Mucosa of descending colon (tissue), 3 donors: ENCODE data around the gene MYZAP. TPM values are rescaled to one million over a fixed set of nuclear protein-coding genes. Genes with fewer than 3 reads are reported as not detected.

ENCODE experiments used
- ATAC-seq: fragments of 200-7000 bp; cut with Tn5 transposase; one replicate; pipeline ENCODE4 v1.9.1; 2020; ENCODE audit warnings: mild to moderate bottlenecking, moderate library complexity
- DNase-seq, 3 donors: peaks; one replicate each; pipeline ENCODE4 v3.0.0-alpha.2; 2020
- H3K36me3 ChIP-seq: fragments of 200-600 bp; one replicate; pipeline ENCODE4 v1.8.0; 2021; ENCODE audit warnings: low read depth, mild to moderate bottlenecking
- H3K4me1 ChIP-seq: fragments of 200-600 bp; one replicate; pipeline ENCODE4 v1.8.0; 2021; ENCODE audit warnings: low read depth, mild to moderate bottlenecking
- H3K4me3 ChIP-seq: fragments of 200-600 bp; one replicate; pipeline ENCODE4 v1.8.0; 2021; ENCODE audit warnings: mild to moderate bottlenecking
- H3K9me3 ChIP-seq: fragments of 200-600 bp; one replicate; pipeline ENCODE4 v1.8.0; 2021; ENCODE audit warnings: mild to moderate bottlenecking
- CTCF ChIP-seq: fragments of 200-600 bp; IDR thresholded peaks from one replicate; pipeline ENCODE4 v1.8.0; 2022; ENCODE audit warnings: antibody characterized with exemption, mild to moderate bottlenecking
- intact Hi-C, 2 donors: fragments of 100-400 bp; cut with DNase I in 1 of 2; cut with micrococcal nuclease in 1 of 2; formaldehyde crosslinking; loops; one replicate each; pipeline versions ENCODE4 v1.11.0 to v1.11.1; 2022; cut with DNase I, micrococcal nuclease
- total RNA-seq, 3 donors: library from RNA; stranded (reverse); fragmentation: NEBNext Ultra II Directional in 2 of 3; extraction: Animal tissue kit (Norgen Biotek cat#: 25700) in 2 of 3; gene quantifications; one replicate each; pipeline versions ENCODE4 v1.2.1 to v1.2.4, GENCODE V29; 2021 to 2023
- donor health status: DM: no; HTN: no; CAD: no; lungs with moderate emphysema.
- donor health status: DM: no; HTN: no; CAD: no.
- donor health status: DM: no; HTN: yes; CAD: no.

The MYZAP gene
- total RNA-seq, 3 donors from 2014 or later = 17.5 to 18.8 (median 17.9) TPM

GRCh38 chr15:57578288-57578900 lies 13.3 kb upstream of the MYZAP start:
- DNase-seq (no peak), ATAC-seq (peak; percentile 84)
- Histone ChIP-seq H3K4me3 (no peak overlapping the region), H3K9me3 (peaks cover 5% of the 10 kb centered on the region), H3K36me3 (no peaks in the 10 kb centered on the region), H3K4me1 (peaks cover 23% of the 10 kb centered on the region)
- TF ChIP-seq CTCF = no peak
- intact Hi-C loops = no loop called here

DNA sequence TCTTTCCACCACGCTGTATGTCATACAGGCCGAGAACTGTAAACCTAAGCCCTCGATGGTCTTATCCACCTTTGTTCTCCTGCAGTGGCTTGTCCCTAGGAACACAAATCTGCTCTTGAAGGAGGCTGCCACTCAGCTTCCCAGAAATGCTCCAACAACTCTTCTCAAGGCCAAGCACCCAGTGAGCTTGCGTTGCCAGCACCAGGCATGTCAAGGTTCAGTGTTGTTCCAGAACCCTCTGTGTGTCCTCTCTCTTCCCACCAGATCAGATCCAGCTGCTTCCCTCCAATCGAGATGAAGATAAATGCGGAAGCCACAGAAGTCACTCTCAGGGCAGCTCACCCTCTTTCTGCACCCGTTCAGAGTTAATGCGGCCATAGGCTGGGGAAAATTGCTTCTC lies 11.3 kb upstream of the MYZAP start:
- no peaks in the 10 kb centered on the region for H3K36me3 ChIP-seq
- H3K4me3 ChIP-seq = no peak overlapping the region
- peaks cover 11% of the 10 kb centered on the region for H3K9me3 ChIP-seq
- no peak for TF ChIP-seq CTCF
- H3K4me1 ChIP-seq = peaks cover 23% of the 10 kb centered on the region
- no peak for DNase-seq
- ATAC-seq = no peak
- intact Hi-C loops = no loop called here

GRCh38 chr15:57580866-57581265 lies 10.8 kb upstream of the MYZAP start:
- TF ChIP-seq CTCF = no peak
- intact Hi-C loops = no loop called here
- H3K9me3 ChIP-seq = peaks cover 11% of the 10 kb centered on the region
- ATAC-seq = peak; percentile 83
- no peaks in the 10 kb centered on the region for H3K36me3 ChIP-seq
- peaks cover 23% of the 10 kb centered on the region for H3K4me1 ChIP-seq
- peak in 2 of 3 donors; percentile 66 to 73 for DNase-seq
- no peak overlapping the region for H3K4me3 ChIP-seq

DNA sequence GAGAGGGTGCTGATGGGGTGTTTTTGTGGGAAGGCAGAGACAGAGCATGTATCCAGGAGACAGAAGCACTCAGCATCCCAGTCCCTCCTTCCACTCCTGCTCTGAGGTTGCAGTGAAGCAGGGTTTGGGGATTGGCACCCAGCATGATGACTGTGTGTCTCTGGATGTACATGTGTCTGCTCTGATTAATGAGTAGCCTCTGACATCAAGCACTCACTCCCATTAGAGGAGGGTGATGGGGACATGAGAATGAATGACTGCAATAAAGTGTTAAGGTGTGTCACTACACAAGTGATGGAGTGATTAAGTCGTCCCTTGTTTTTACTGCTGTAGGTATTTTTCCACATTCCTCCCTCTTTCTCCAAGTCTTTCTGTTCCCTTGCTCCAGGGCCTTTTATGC lies 9.6 kb upstream of the MYZAP start:
- intact Hi-C loops = no loop called here
- H3K4me1 ChIP-seq = peaks cover 23% of the 10 kb centered on the region
- peaks cover 11% of the 10 kb centered on the region for H3K9me3 ChIP-seq
- ATAC-seq (no peak), DNase-seq (no peak)
- H3K36me3 ChIP-seq = no peaks in the 10 kb centered on the region
- no peak for TF ChIP-seq CTCF
- no peak overlapping the region for H3K4me3 ChIP-seq

DNA sequence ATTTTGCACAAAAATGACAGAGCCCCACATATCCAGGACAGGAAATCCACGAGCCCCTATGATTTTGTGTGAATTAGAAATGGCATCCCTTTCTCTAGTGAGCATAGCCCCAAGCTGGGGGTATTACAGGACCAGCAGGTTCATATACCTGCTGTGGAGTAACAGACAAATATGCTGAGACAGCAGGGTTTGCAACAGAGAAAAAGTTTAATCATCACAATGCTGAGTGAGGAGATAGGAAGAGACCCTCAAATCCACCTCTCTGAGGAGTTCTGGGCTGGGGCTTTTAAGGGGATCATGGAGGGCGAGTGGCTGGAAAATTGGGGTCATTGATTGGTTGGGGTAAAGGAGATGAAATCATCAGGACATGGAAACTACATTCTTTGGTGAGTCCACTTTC lies 8.4 kb upstream of the MYZAP start:
- DNase-seq (no peak), ATAC-seq (no peak)
- Histone ChIP-seq H3K9me3 (peaks cover 11% of the 10 kb centered on the region), H3K36me3 (no peaks in the 10 kb centered on the region), H3K4me3 (no peak overlapping the region), H3K4me1 (peaks cover 23% of the 10 kb centered on the region)
- no peak for TF ChIP-seq CTCF
- intact Hi-C loops = no loop called here

DNA sequence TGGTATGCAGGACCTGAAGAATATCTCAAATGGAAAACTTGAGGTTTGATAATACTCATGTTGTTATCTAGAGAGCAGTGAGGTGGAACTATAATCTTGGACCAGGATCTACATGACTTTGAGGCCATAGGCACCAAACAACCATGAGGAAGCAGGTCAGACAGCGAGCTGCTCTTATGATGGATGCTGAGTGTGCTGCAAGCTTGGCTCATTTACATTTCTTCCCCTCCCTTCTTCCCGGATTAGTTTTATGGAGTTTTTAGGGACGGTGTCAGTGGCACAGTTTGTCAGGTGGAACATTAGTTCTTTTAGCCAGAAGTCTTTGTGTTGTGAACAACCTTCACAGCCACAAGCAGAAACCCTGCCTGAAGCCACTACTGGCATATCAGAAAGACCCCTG lies 8.0 kb upstream of the MYZAP start:
- TF ChIP-seq CTCF = no peak
- ATAC-seq = no peak
- Histone ChIP-seq H3K36me3 (no peaks in the 10 kb centered on the region), H3K4me3 (no peak overlapping the region), H3K9me3 (peaks cover 11% of the 10 kb centered on the region), H3K4me1 (peaks cover 22% of the 10 kb centered on the region)
- no peak for DNase-seq
- intact Hi-C loops = no loop called here
